ENCODE data around the gene OAS3. TPM values are rescaled to one million over a fixed set of nuclear protein-coding genes. Genes with fewer than 3 reads are reported as not detected.

Gene OAS3
- total RNA-seq, 1 experiment from 2014 or later = 21.7 TPM

GRCh38 chr12:113010701-113011100, 72.4 kb downstream of the OAS3 start:
- DNase-seq (ENCODE audit: low read depth) = no peak

DNA sequence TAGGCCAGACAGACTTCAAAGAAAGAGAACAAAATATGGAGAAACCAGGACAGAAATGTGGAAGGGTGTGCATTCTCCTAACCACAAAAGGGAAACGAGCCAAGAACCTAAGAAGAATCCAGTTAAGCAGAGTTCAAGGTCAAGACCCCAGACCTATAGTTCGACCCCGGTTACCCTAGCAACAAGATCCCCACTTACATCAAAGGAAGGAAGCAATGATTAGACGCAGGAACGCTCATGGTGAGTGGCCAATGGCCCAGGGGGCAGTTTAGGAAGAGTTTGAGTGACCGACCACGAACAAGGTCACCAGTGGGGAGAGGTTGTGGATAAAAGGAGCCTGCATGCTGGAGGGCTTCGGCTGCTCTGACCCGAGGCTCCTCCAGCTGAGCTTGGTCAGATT, 76.3 kb downstream of the OAS3 start:
- DNase-seq (ENCODE audit: low read depth) = no peak

DNA sequence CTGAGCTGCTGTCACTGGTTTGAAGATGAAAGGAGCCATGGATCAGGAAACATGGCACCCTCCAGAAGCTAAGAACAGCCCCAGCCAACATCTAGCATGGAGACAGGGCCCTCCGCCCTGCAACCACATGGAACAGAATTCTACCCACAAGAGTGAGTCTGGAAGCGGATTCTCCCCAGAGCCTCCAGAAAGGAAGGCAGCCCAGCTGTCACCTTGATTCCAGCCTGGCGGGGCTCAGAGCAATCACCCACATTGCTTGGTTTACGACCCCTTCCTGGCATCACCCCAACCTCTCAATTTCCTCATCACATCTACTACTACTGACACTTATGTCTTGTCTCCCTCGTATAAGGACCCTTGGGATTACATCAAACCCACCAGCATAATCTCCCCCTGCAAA, 78.5 kb downstream of the OAS3 start:
- DNase-seq (ENCODE audit: low read depth) = no peak

- DNase-seq (ENCODE audit: low read depth) = peak; percentile 55
These were observed 80.8 kb downstream of the OAS3 start for GRCh38 chr12:113019025-113019424.

GRCh38 chr12:113021500-113021899, 83.2 kb downstream of the OAS3 start:
- no peak for DNase-seq (ENCODE audit: low read depth)

Other genes with a start within 250 kb of the OAS3 start
- gene RPH3A, start 146.7 kb upstream of the OAS3 start, total RNA-seq (2014; rRNA removed; shearing (Covaris generic)) = not detected in 2 replicates
- 5.1 and 6.1 TPM in 2 replicates for gene OAS1, start 31.5 kb upstream of the OAS3 start, total RNA-seq (2014; rRNA removed; shearing (Covaris generic))
- gene OAS2, start 40.0 kb downstream of the OAS3 start, total RNA-seq (2014; rRNA removed; shearing (Covaris generic)) = 3.9 and 5.1 TPM in 2 replicates
- gene DTX1, start 118.3 kb downstream of the OAS3 start, total RNA-seq (2014; rRNA removed; shearing (Covaris generic)) = 0.24 and 2.3 TPM in 2 replicates
- gene RASAL1, start 197.3 kb downstream of the OAS3 start, total RNA-seq (2014; rRNA removed; shearing (Covaris generic)) = 0.06 TPM in 1 of 2 replicates, not detected in the other
- not detected in 2 replicates for gene CFAP73, start 211.2 kb downstream of the OAS3 start, total RNA-seq (2014; rRNA removed; shearing (Covaris generic))
- 60.1 and 78.5 TPM in 2 replicates for gene DDX54, start 247.0 kb downstream of the OAS3 start, total RNA-seq (2014; rRNA removed; shearing (Covaris generic))
- 26.0 and 31.8 TPM in 2 replicates for gene RITA1, start 247.2 kb downstream of the OAS3 start, total RNA-seq (2014; rRNA removed; shearing (Covaris generic))

Data from Daoy (cell line).